HG02884 (cell line): Measurements from ENCODE around the gene CPED1.

ENCODE experiments used
- ATAC-seq: cut with Tn5 transposase; IDR thresholded peaks from one replicate; pipeline ENCODE4 v1.9.1; 2021; ENCODE audit warnings: mild to moderate bottlenecking, moderate library complexity; ENCODE audit not compliant: unreplicated experiment

Gene CPED1

DNA sequence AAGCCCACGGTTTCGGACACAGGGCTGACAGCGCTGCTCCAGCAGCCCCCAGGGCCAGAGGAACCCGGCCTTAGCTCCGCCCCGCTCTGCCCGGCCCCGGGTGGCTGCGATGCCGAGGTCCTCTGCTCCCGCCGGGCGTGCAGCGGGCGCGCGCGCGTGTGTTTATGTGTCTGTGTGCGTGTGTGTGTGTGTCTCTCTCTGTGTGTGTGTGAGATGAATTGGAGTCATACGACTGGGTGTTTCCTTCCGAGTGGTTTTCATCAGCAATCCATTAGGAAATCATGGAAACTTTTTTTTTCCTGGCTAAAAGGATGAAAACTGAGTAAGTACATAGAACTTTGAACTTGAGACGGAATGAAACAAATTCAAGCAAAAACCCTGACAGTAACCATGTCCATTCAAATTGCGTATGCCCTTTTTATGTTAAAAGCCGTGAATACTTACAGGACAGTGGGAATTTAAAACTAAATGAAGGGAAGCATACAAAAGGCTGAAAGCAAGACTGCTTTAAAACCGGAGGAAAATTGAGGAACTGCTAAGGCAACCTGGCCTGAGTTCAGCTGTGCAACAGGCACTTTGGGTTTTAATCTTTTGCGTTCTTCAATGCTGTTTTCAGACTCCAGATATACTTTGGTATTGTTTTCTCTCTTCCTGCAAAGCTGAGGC is at the start of gene CPED1:
TSS of gene CPED1 (plus strand) at position 121 of the 666 bp plus-strand sequence. CDS start 911 bp downstream, outside the sequence.
- ATAC-seq = peak; percentile 41

GRCh38 chr7:120939345-120939744 is 49.2 kb upstream of the CPED1 start:
- ATAC-seq = no peak

DNA sequence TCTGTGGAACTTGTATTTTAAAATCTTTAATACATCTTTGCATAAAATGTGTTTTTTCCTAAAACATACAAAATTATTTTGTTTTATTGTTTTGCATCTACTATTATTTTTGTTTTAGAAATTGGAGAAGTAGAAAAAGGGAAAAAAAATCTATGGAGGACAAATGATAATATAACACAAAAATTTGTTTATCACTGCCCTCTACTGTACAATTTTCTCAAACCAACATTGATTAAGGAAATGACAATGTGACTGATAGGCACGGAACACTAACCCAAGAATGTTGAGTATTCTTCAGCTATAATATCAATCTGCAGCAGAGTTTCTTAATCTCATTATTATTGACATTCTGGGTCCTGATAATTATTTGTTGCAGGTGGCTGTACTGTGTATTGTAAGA is 47.4 kb upstream of the CPED1 start:
- peak; percentile 53 for ATAC-seq

DNA sequence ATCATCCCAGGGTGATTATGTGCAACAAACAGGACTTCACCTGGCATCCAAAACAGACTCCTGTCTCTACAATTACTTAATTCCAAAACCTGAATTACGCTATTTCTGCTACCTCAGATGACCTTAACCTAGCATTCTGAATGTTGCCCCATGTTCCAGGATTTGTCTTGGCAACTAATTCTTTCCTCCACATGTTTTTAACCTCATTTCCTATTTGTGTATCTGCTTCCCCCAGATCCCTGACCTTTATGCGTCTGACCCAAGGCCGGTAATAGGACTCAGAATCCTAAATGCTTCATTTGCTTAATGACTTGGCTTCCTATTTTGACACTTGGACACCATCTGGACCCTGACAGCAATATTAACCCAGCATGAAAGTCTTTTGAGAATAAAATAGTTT is 46.7 kb upstream of the CPED1 start:
- no peak for ATAC-seq

DNA sequence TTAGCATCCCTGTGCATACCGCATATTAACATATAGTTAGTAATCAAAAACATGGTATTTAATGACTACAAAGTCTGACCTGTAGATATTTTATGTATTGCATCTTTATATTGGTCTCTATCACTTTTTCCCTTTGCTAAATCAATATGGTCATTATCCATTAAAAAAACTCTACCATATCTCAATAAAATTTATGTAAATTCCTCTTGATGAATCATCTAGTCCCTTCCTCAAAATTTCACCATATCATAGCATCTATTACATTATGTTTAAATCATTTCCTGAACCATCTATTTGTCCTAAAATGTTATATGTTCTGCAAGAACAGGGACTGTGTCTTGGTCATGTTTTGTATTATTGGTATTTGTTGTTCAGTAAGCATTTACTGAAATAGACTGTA is 45.6 kb upstream of the CPED1 start:
- no peak for ATAC-seq

- no peak for ATAC-seq
These were observed 43.5 kb upstream of the CPED1 start for GRCh38 chr7:120944826-120945562.

DNA sequence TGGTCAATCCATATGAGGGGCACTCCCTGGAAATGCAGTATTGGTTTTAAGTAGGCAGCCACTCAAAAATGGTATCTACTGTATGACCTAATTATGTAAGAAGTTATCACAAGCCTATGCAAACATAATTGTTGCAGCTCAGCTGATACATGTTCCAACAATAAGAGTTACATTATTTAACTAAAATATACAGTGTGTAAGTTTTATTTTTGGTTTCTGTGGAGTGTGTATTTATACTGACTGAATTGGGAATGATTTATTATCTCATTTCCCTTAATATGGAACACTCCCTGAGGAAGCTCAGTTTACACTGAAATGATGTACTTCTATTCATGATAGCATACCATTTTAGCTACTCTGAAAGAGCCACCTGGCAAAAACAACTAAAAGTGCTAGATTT is 40.5 kb upstream of the CPED1 start:
- ATAC-seq = no peak

DNA sequence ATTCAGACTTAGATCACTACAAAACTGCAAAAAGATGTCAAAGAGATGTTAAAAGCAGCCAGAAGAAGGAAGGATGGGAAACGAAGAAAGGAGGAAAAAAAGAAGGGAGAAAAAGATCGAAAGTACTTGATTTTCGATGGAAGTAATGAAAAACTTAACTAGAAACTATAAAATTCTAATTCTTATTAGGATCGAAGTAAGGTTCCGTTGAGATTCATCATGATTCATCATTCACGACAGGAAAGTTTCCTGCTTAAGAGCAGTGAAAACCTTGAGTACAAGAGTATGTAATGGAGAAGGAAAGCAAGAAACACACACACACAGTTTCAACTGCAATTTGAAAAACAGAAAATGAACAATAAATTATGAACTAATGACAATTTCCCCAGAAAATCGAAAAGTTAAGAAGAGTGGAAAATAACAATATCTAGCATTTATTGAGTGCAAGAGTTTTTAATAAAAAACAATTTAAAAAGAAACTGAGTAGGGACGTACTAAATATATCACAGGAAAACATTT is 39.1 kb upstream of the CPED1 start:
- no peak for ATAC-seq

DNA sequence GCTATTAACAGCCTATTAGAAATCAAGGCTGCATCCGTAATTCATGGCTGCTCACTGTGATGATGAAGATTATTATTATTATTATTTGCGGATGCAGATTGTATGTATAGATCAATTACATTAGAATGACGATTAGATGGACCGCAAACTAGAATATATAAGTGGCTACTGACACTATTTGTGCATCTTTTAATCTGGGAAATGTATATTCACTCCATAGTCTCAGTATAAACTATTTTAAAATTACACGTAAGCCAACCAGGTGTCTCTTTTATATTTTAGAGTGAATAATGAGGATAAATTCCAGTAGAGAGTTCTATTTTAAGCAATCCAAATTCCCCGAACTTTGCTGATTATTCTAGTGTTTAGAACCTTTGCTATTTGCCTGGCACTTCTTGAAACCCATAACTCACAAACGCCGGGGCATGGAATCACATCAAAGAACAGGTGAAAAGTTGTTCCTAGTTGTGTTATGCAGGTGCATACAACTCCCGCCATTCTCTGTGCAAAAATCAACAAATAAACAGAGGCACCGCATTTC is 38.4 kb upstream of the CPED1 start:
- no peak for ATAC-seq

DNA sequence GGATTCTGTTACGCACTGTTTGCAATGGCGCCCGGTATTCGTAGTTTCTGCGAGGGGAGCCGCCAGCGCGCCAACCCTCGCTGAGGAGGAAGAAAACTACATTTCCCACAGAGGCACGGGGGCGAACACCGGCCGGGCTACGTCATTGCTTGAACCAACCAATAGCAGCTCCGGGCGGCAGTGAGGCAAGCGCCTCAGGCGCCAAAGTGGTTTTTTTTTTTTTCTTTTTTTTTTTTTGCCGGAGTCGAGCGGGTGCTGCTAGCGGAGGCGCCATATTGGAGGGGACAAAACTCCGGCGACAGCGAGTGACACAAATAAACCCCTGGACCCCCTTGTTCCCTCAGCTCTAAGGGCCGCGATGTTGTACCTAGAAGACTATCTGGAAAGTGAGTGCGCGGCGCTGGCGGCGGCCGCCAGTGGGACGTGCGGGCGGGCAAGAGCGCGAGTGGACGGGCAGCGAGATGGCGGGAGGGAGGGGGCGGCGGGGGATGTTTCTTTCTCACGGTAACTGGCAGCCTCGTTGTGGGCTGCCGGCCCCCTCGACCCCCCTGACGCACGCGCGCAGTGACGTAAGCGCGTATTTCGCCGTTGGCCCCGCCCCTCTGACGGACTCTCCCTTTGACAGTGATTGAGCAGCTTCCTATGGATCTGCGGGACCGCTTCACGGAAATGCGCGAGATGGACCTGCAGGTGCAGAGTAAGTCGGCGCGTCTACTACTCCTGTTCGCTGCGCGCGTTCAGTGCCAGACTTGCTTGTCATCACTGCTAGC is 37.8 kb upstream of the CPED1 start, which contains the start of gene ING3:
TSS of gene ING3 (plus strand) at position 239 of the 770 bp plus-strand sequence. CDS start at position 359, 120 bp downstream.
- peak; percentile 95 for ATAC-seq

DNA sequence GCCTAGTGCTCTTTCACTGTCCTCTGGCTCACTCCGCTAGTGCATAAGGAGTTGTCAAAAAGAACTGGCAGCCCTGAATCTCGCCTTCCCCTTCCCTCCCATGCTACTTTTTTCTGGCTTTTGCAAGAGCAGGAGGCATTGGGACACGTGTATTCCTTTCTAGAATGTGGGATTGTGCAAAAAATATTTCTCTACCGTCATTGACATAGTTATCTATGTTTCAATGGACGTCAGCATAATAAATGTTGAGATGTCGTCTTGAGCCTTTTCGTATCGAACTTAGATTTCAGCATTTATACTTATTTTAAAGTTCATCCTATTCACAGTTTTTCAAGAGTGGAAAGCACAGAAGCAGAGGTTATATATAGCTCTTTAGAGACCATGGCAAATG is 37.2 kb upstream of the CPED1 start:
- ATAC-seq = no peak

- no peak for ATAC-seq
These were observed 36.7 kb upstream of the CPED1 start for GRCh38 chr7:120951826-120952225.

- ATAC-seq = no peak
These were observed 32.8 kb upstream of the CPED1 start for GRCh38 chr7:120955577-120956149.

DNA sequence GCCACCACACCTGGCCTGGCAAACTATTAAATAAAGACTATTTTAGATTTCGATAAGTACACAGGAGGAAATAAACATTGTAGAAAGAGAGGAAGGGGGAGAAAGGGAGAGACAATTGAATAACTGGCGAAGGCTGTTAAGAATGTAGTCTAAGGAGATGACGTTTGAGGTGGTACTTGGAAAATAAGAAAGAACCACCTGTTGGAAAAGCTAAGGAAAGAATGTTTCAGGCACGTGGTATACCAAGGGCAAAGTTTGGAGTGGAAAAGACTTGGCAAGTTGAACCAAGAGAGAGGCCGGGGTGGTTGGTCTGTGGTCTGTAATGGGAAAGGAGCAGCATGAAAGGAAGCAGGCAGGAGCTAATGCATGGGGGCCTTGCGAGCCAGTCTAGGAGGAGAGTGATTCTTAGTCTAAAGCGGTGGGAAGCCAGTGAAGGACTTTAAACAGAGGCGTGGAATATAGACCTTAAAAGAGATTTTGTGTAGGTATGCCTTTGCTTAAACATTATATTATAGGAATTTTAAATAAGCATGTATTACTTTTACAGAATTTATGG is 28.5 kb upstream of the CPED1 start:
- no peak for ATAC-seq

GRCh38 chr7:120960714-120961113 is 27.8 kb upstream of the CPED1 start:
- no peak for ATAC-seq

GRCh38 chr7:120961638-120962173 is 26.8 kb upstream of the CPED1 start:
- no peak for ATAC-seq

DNA sequence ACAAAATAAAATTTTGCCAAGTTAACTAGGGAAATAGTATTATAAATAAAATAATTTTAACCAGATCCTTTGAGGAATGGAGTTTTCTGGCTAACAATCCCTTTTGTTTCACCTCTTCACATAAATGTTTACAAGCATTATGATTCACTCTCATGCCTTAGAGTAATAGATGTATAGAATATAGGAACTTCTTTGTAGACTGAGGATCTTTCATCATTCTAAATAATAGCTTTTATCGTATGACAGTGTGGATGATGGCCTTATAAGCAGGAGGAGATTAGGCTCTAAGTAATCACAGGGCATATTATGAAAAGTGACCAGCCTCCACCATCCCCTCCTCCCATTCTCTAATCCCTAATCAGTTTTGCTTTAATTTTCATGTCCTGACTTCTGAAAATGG is 24.4 kb upstream of the CPED1 start:
- no peak for ATAC-seq

DNA sequence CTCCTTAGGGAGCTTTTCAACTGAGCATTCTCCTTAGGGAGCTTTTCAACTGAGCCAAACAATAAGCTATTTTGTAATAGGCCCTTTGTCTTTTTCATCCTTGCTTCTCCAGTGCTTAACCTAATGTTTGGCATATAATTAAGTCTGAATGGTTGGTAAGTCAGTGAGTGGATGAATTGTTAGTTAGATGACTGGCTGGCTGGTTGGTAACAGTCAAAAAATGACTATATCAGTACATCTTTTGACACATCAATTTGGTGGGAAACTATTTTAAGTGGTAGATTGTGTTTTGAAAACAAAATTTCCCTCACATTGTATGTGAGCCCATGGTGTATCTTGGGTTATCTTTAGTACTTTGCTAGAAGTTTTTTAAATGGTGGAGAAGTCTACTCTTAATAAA is 21.6 kb upstream of the CPED1 start:
- no peak for ATAC-seq

DNA sequence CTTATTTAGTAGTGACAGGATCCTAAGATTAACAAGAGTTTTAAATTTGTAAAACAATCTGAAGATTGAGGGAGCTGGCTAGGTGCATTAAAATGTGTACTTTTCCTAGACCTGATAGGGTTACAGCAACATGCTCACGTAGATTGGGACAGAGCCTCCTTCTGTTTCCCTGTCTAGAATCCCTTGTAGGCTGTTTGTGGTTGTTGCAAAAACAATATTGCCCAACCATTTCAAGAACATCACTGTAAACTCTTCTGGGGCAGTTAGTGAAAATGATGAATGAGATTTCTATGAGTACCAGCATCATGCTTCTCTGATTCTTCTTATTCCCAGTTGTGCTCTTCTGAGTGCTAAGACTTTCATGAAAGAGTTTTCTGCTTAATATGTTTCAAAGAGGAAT is 14.7 kb upstream of the CPED1 start:
- no peak for ATAC-seq

- ATAC-seq = no peak
These were observed 8.6 kb upstream of the CPED1 start for GRCh38 chr7:120979765-120980499.
